ENCODE data around the gene POPDC2.

The POPDC2 gene

DNA sequence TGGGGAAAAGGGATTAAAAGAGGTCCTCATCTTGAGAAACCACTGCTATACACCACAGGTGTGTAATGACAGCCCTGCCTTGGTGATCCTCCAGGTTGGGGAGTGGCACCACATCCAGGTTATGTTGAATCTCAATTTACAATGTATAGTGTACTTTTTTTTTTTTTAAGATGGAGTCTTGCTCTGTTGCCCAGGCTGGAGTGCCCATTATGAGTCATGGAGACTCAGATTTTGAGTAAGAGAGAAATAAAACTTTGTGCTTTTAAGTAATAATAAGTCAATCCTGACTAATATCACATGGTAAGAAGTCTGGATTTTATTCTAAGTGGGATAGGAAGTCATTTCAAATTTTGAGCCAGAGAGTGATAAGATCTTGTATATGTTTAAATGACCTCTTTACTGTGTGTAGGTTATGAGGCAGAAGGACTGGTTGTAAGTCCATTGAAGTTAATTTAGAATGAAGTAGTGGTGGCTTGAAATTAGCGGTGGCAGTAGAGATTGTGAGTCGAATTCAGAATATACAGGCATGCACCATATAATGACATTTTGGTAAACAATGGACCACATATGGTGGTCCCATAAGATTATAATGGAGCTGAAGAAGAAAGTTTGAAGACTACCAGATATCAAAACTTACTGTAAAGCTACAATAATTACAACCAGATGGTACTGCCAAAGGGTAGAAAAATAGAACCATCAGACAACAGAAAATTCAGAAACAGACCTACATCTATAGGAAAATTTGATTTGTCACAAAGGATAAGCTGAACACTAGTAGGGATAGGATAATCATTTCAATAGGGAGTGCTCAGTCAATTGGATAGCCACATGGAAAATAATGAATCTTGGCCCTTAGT, 20.7 kb downstream of the POPDC2 start:
- no peak for DNase-seq

GRCh38 chr3:119637679-119638477, 22.5 kb downstream of the POPDC2 start:
- no peak for DNase-seq

- DNase-seq = no peak
Measured at GRCh38 chr3:119636891-119637611, 23.3 kb downstream of the POPDC2 start.

DNA sequence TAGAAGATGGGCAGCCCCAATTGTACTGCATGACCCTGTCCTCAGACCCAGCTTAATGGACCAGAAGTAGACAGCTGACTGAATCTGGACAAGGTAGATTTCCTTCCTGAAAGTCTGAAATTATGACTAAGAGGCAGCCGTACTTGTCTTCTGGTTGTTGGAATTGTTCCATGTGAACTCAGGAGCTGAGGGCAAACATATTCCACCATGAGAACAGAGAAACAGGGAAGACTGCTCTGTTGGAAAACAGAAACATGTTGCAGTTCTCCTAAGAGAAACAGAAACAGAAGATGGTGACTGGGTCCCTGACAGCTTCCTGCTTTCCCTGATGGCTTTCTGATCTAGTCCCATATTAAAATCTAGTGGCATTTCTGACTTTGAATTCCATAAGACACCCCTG, 24.1 kb downstream of the POPDC2 start:
- no peak for DNase-seq

DNA sequence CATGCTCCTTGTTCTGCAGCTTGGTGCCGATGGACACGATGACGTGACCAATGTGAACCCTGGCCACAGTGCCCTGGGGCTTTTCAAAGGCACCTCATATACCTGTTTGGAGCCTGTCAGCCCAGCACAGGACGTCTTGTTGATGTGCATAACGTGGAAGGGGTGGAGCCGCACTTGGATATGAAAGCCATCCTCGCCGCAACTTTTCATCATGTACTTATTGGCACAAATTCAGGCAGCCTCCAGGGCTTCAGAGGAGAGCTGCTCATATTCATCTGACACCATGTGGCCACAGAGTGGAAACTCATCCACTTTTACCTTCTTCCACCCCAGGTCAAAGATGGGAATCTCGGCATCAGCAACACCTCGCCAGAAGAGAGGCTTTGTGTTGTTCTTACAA, 24.7 kb downstream of the POPDC2 start:
- no peak for DNase-seq

DNA sequence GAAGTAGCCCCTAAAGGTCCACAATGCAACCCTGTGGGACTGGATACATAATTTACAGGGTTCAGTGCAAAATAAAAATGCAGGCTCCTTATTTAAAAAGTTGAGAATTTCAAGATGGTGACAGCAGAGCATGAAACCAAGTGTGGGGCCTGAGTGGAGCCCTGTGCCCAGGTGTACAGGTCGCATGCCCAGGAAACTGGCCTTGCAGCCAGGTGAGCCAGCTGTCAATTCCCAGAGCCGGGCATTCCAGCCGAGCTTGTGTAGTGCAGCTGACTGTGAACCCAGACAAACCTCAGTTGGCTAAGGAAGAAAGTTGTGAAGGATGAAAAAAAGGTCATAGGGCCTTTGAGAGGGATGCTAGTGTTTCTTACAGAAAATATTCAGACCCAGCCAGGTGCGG, 27.6 kb downstream of the POPDC2 start:
- DNase-seq = no peak

DNA sequence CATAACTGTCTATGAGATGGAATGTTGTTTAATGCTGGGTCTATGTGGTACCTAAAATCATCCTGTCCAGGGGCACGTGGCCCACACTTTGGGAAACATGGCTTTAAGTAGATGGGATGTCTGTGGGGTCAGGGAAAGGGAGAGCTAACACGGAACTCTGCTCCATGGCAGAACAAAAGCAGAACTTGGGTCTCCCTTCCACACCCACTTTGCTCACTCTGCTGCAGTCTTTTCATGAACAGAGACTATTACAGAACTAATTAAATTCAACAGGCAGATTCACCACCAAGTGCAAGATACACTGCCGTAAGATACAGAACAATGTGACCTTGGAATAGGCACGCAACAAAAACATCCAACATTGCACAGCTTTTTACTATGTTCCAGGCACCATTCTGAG, 28.2 kb downstream of the POPDC2 start:
- DNase-seq = no peak

DNA sequence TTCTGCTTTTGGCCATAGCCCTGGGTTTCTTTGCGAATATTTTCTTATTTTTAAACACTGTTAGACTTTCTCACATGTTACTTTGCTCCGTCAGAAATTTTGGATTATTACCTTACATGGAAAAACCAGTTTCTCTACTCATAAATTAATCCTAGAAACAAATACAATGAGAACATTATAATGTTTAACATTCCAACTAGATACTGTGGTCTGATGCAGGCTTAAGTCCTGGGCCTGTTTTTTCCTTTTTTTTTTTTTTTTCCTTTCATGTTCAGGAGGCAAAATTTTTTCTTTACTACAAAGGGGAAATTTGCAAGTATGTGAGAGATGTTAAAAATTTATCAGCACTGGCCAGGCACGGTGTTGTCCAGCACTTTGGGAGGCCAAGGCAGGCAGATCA, 28.9 kb downstream of the POPDC2 start:
- no peak for DNase-seq

- DNase-seq = no peak
Measured at GRCh38 chr3:119630880-119631329, 29.5 kb downstream of the POPDC2 start.

DNA sequence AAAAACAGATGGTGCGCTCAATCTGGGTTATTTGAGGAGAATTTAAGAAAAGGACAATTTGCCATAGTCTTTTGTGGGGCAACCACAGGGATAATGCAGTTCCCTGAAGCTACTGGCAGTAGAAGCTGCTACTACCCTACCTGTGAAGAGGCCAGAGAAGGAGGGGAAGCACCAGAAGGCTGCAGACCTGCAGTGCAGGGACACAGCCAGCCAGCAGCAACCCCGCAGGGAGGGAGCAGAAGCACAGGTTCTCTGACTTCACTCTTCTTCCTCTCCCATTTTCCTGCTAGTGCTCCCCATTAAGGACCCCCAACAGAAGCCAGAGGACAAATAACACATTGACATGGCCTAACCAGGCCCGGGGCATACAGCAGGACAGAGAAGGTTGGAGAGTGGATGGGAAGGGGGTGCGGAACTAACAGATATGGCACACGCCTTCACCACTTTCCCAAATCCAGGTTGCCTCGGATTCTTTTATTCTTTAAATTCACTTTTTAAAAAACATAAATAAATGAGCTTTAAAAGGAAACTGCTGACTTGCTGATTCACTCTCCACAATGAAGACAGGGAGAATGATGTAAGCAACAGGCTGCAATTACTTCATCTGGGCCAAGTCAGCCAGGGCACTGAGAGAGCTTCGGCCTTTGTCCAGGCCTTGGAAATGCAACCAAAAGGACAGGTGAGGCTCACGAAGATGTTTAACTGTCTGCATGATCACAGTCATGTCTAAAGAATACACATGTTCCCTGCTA, 30.1 kb downstream of the POPDC2 start:
- DNase-seq = no peak

DNA sequence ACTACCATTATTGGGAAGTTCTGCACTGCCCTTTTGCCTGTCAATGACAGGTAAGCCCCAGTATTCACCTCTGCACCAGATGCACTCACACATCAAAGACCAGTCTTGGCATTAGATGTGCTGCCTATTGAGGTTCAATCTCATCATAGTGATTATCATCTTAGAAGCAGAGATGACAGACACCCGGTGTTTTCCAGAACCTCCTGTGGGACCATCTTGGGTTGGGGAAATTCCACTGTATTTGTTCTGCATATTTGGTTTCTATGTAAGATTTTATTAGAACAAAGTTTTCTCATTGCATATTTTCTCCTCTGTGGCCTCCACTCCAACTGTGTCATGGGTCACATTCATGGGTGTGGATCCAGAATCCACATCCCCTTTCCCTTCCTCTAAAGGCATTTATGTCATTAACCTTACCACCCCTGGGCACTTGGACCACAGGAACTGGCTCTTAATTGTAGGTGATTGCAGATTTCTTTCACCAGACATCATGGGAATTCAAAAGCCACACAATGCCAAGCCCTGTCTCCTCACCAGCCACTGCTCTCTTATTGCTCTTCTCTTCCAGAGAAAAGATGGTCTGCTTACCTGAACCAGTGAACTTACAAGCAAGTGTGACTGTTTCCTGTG, 31.5 kb downstream of the POPDC2 start:
- DNase-seq = no peak

GRCh38 chr3:119628390-119628789, 32.0 kb downstream of the POPDC2 start:
- no peak for DNase-seq

DNA sequence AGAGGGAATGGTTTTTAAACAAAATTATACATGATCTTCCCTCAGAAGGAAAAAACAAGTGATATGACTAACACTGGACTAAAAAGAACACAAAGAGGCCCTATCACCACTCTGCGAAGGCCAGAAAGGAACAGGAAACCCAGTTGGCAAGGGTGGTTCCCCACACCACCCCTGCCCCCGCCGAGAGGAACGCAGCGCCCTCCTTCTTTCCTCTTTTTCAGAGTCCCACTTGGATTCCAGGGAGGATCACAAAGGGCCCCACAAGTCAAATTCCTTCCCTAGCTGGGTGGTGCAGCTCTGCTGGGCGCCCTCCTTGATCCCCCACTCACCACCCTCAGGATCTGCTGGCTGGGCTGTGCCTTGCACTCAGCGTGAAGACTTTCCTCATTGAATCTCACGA, 32.9 kb downstream of the POPDC2 start:
- no peak for DNase-seq

- no peak for DNase-seq
Measured at GRCh38 chr3:119626196-119626595, 34.2 kb downstream of the POPDC2 start.

- DNase-seq = no peak
Measured at GRCh38 chr3:119625451-119626153, 34.8 kb downstream of the POPDC2 start.

DNA sequence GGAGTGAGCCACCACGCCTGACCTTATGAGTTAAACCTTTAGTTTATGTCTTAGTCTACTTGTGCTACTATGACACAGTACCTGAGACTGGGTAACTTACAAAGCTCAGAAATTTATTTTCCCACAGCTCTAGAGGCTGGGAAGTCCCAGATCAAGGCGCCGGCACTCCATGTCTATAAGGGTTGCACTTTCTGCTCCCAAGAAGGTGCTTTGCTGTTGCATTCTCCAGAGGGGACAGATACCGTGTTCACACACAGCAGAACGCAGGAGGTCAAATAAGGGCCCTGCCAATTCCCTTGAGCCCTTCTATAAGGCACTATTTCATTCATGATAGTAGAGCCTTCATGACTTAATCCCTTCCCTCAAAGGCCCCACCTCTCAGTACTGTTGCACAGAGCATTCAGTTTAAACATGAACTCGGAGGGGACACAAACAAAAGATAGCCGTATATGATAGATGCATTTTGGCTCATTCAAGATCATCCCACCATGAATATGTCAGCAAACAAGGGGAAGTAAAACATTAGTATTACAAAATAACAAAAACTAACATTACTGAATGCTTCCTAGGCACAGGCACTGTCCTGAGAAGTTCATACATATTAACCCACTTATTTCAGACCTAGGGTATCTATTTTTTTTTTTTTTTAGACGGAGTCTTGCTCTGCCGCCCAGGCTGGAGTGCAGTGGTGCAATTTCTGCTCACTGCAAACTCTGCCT, 36.2 kb downstream of the POPDC2 start:
- DNase-seq = no peak

DNA sequence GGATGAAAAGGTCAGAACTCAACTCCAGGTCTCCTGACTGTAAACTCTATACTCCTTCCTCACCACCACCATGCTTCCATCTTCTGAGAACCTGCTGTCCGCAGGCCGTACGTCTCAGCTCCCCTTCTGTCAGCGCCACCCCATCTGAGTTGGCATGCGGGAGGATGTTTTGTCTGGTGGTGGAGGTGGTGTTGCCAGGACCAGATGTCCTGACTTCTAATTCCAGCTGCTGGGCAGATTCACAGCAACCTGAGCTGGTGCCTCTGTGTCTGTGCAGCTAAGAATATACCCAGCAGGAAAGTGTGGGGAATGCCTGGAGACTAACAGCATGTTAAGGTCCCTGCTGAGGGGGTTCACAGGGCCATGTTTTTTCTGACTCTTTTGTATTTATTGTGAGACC, 39.5 kb downstream of the POPDC2 start:
- no peak for DNase-seq

GRCh38 chr3:119619094-119619493, 41.3 kb downstream of the POPDC2 start:
- no peak for DNase-seq

- no peak for DNase-seq
Measured at GRCh38 chr3:119616056-119616455, 44.3 kb downstream of the POPDC2 start.

GRCh38 chr3:119613872-119614271, 46.5 kb downstream of the POPDC2 start:
- DNase-seq = no peak

DNA sequence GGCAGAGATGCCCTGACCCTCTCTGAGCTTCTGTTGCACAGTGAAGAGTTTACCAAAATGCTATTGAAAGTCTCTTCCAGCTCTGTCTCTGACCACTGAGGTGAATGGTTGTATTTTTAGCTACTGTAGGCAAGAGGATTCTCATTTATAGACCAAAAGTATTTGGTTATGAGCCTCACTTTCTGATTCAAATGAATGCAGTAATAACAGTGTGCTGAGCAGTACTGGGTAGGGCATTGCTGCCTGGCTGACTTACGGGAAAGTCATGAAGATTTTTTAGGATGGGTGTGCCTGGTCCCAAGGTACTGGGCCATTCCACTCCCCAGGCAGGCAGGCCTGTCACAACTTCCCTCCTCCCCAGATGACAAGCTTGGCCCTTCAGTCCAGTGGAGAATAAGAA, 47.2 kb downstream of the POPDC2 start:
- DNase-seq = no peak

Measured in NCI-H1930 (cell line).